Gastrocnemius medialis (tissue), 4 donors: ENCODE results near the gene AASDH.

ENCODE experiments used
- POLR2A ChIP-seq, 2 donors: fragments of 450-650 bp; IDR thresholded peaks; one replicate each; pipeline ENCODE4 v1.6.1; 2017; ENCODE audit warnings: antibody characterized with exemption in 2 of 2, mild to moderate bottlenecking in 2 of 2, moderate library complexity in 2 of 2
- TF ChIP-seq, protein P1 (sequence below), 5 experiments: fragments of 450-650 bp in 3 of 5; fragments of 200-600 bp in 2 of 5; sonication (generic) in 2 of 5; IDR thresholded peaks in 4 of 5; conservative IDR thresholded peaks in 1 of 5; 1 replicate in 4 of 5; 2 replicates in 1 of 5; pipeline ENCODE4 v1.5.1; 2016 to 2019; ENCODE audit warnings: antibody characterized with exemption in 5 of 5, mild to moderate bottlenecking in 3 of 5, moderate library complexity in 3 of 5

GRCh38 chr4:56315543-56315942, 71.7 kb downstream of the AASDH start:
- TF ChIP-seq, protein P1, sequence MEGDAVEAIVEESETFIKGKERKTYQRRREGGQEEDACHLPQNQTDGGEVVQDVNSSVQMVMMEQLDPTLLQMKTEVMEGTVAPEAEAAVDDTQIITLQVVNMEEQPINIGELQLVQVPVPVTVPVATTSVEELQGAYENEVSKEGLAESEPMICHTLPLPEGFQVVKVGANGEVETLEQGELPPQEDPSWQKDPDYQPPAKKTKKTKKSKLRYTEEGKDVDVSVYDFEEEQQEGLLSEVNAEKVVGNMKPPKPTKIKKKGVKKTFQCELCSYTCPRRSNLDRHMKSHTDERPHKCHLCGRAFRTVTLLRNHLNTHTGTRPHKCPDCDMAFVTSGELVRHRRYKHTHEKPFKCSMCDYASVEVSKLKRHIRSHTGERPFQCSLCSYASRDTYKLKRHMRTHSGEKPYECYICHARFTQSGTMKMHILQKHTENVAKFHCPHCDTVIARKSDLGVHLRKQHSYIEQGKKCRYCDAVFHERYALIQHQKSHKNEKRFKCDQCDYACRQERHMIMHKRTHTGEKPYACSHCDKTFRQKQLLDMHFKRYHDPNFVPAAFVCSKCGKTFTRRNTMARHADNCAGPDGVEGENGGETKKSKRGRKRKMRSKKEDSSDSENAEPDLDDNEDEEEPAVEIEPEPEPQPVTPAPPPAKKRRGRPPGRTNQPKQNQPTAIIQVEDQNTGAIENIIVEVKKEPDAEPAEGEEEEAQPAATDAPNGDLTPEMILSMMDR (IDR thresholded peaks at IDR 0.05 in 4 of 5, conservative IDR thresholded peaks at IDR 0.05 in 1 of 5), result no peak
- no peak for TF ChIP-seq POLR2A (IDR thresholded peaks at IDR 0.05)
